HepG2 (cell line): ENCODE data around the gene FBXL13. TPM values are rescaled to one million over a fixed set of nuclear protein-coding genes. Genes with fewer than 3 reads are reported as not detected.

Source experiments
- ATAC-seq: fragments of 200-7000 bp; cut with Tn5 transposase; 3 replicates; pipeline ENCODE4 v1.9.1; 2020; ENCODE audit warnings: mild to moderate bottlenecking, moderate library complexity
- BruUV-seq: library from RNA; stranded (reverse); fragments of 400-500 nt; replicated peaks from 2 replicates; lab custom pipeline; 2021; lab: Mats Ljungman, UMichigan
- CTCF ChIA-PET: fragments of 300-600 bp; formaldehyde crosslinking; extraction: SDS; loops from one replicate; lab custom pipeline; 2021; ENCODE audit warnings: low total read pairs, inconsistent platforms, low intra/inter-chr PET ratio; lab: Yijun Ruan, JAX
- POLR2A ChIA-PET: fragments of 350-600 bp; sonication (Branson Sonifier 250); formaldehyde crosslinking; loops from one replicate; lab custom pipeline; 2020; ENCODE audit warnings: antibody characterized with exemption, inconsistent platforms; lab: Yijun Ruan, JAX
- DNase-seq: peaks from one replicate; pipeline ENCODE4 v3.0.0-alpha.2; 2015; ENCODE audit warnings: low spot score
- FAIRE-seq: peaks from 3 replicates; lab custom pipeline; 2011; peaks lifted over from hg19 to GRCh38; lab: Jason Lieb, UNC
- H2AFZ ChIP-seq: one replicate; pipeline ENCODE4 v1.6.1; 2011; ENCODE audit warnings: low read length, inconsistent platforms
- H3K27ac ChIP-seq: fragments of 300-600 bp; 3 replicates; pipeline ENCODE4 v1.8.0; 2011; ENCODE audit warnings: mixed run types, mild to moderate bottlenecking, mixed read lengths, low read length, inconsistent platforms; ENCODE audit not compliant: insufficient read depth; ENCODE audit errors: extremely low read length
- H3K27me3 ChIP-seq, 2 experiments: fragments of 200-600 bp in 1 of 2; 2 replicates in 1 of 2; 3 replicates in 1 of 2; pipeline versions ENCODE4 v1.6.0 to v1.8.0; 2011; ENCODE audit warnings: low read length in 2 of 2, mild to moderate bottlenecking in 2 of 2, moderate library complexity in 2 of 2, inconsistent platforms in 1 of 2; ENCODE audit not compliant: insufficient read depth in 2 of 2, control insufficient read depth in 1 of 2
- H3K36me3 ChIP-seq, 2 experiments: fragments of 200-600 bp in 1 of 2; replicated peaks in 1 of 2; 2 replicates in 1 of 2; 3 replicates in 1 of 2; pipeline versions ENCODE4 v1.5.1 to v1.8.0; 2011; ENCODE audit warnings: low read length in 2 of 2, inconsistent platforms in 1 of 2; ENCODE audit not compliant: insufficient read depth in 2 of 2, control insufficient read depth in 1 of 2
- H3K4me1 ChIP-seq: 2 replicates; pipeline ENCODE4 v1.5.1; 2012; ENCODE audit warnings: low read length, inconsistent platforms; ENCODE audit not compliant: insufficient read depth
- H3K4me2 ChIP-seq: 2 replicates; pipeline ENCODE4 v1.6.0; 2011; ENCODE audit warnings: low read depth, low read length, inconsistent platforms
- H3K4me3 ChIP-seq, 3 experiments: fragments of 200-600 bp in 1 of 3; sonication (generic), shearing (Covaris generic) in 1 of 3; replicated peaks in 1 of 3; 2 replicates each; pipeline ENCODE4 v1.5.1; 2011 to 2016; ENCODE audit warnings: low read length in 3 of 3, inconsistent platforms in 2 of 3, low read depth in 2 of 3, mild to moderate bottlenecking in 2 of 3, control low read depth in 1 of 3, mixed read lengths in 1 of 3; ENCODE audit not compliant: insufficient read depth in 1 of 3
- H3K79me2 ChIP-seq: one replicate; pipeline ENCODE4 v1.6.1; 2011; ENCODE audit warnings: low read length, inconsistent platforms; ENCODE audit not compliant: insufficient read depth
- H3K9ac ChIP-seq: 2 replicates; pipeline ENCODE4 v1.6.0; 2011; ENCODE audit warnings: mild to moderate bottlenecking, low read depth, low read length, inconsistent platforms; ENCODE audit not compliant: insufficient read depth
- H3K9me3 ChIP-seq: 2 replicates; pipeline ENCODE4 v1.5.1; 2012; ENCODE audit warnings: mild to moderate bottlenecking, low read length
- H4K20me1 ChIP-seq: 2 replicates; pipeline ENCODE4 v1.6.0; 2011; ENCODE audit warnings: inconsistent platforms, mild to moderate bottlenecking, low read length, moderate library complexity; ENCODE audit not compliant: insufficient read depth
- ARID3A ChIP-seq: IDR thresholded peaks from 2 replicates; pipeline ENCODE4 v1.6.1; 2012; ENCODE audit warnings: low read depth, low read length, improper control_type of control experiment
- CREB1 ChIP-seq, 2 experiments: fragments of 450-650 bp in 1 of 2; IDR thresholded peaks; 2 replicates each; pipeline ENCODE4 v1.6.1; 2016 to 2017; ENCODE audit warnings: control low read depth in 1 of 2, mild to moderate bottlenecking in 1 of 2, missing compliant biosample characterization in 1 of 2, missing genetic modification characterization in 1 of 2
- NONO ChIP-seq, 2 experiments: fragments of 450-650 bp in 1 of 2; sonication (generic) in 1 of 2; formaldehyde crosslinking in 1 of 2; IDR thresholded peaks in 1 of 2; conservative IDR thresholded peaks in 1 of 2; 2 replicates each; pipeline versions ENCODE4 v1.6.1 to v1.8.0; 2017 to 2022; ENCODE audit warnings: mild to moderate bottlenecking in 1 of 2, missing genetic modification reagents in 1 of 2, moderate library complexity in 1 of 2
- RBAK ChIP-seq: sonication (generic); formaldehyde crosslinking; IDR thresholded peaks from 2 replicates; pipeline ENCODE4 v1.5.1; 2020; ENCODE audit warnings: mild to moderate bottlenecking, missing genetic modification reagents
- TERF1 ChIP-seq: sonication (generic); formaldehyde crosslinking; IDR thresholded peaks from 2 replicates; pipeline ENCODE4 v1.8.0; 2022; ENCODE audit warnings: mild to moderate bottlenecking, missing genetic modification reagents, moderate library complexity
- ZBTB43 ChIP-seq: sonication (generic); formaldehyde crosslinking; conservative IDR thresholded peaks from 2 replicates; pipeline ENCODE4 v1.4.0; 2020; ENCODE audit warnings: missing genetic modification reagents
- ZFYVE20 ChIP-seq: sonication (generic); formaldehyde crosslinking; IDR thresholded peaks from 2 replicates; pipeline ENCODE4 v1.8.0; 2023; ENCODE audit warnings: low read depth, mild to moderate bottlenecking, moderate library complexity, missing genetic modification reagents, borderline replicate concordance
- ZNF749 ChIP-seq: sonication (generic); formaldehyde crosslinking; IDR thresholded peaks from 2 replicates; pipeline ENCODE4 v1.8.0; 2022; ENCODE audit warnings: mild to moderate bottlenecking, missing genetic modification reagents, moderate library complexity, borderline replicate concordance
- ZNF841 ChIP-seq: sonication (generic); formaldehyde crosslinking; IDR thresholded peaks from 2 replicates; pipeline ENCODE4 v1.8.1; 2023; ENCODE audit warnings: missing genetic modification reagents, borderline replicate concordance
- WGBS: methylation state at CpG from one replicate; pipeline ENCODE4 v1.1.6; 2017; ENCODE audit warnings: low lambda C conversion rate; 5-methylcytosine and 5-hydroxymethylcytosine counted together
- in situ Hi-C: cut with HindIII; loops from 2 replicates; pipeline ENCODE4 v1.10.0; 2017; ENCODE audit warnings: low pct_unique_long_range_greater_than_20kb; ENCODE audit not compliant: extremely low pct_ligation_motif_present
- intact Hi-C: fragments of 100-400 bp; cut with micrococcal nuclease; formaldehyde crosslinking; loops from one replicate; pipeline ENCODE4 v1.10.0; 2022; ENCODE audit not compliant: unreplicated experiment
- polyA plus RNA-seq, 8 experiments: library from polyadenylated mRNA; depleted of rRNA in 3 of 8; stranded (reverse) in 7 of 8; unstranded in 1 of 8; fragments of >200 nt; fragmentation: Illumina TruSeq in 4 of 8; extraction: Trizol in 4 of 8; gene quantifications; 2 replicates each; pipeline versions ENCODE4 v1.2.1 to v1.2.3, GENCODE V29; 2011 to 2016; ENCODE audit warnings: low read depth in 4 of 8, missing spikeins in 1 of 8, mixed read lengths in 1 of 8; ENCODE audit not compliant: insufficient read depth in 1 of 8
- total RNA-seq, 5 experiments: library from RNA; depleted of rRNA; stranded (reverse); fragments of >200 nt; fragmentation: Illumina TruSeq; extraction: Trizol; gene quantifications; 2 replicates each; pipeline ENCODE4 v1.2.3, GENCODE V29; 2016; ENCODE audit warnings: low read depth in 1 of 5

The FBXL13 gene
- total and polyA plus RNA-seq, 2 of the 13 experiments (the other 11 are each of a cell fraction or from before 2014, with no cell fraction given): 0.24 to 0.77 TPM

- TF ChIP-seq TERF1 (CRISPR knock-in tag): no peak
- TF ChIP-seq RBAK (CRISPR knock-in tag): no peak
Measured at GRCh38 chr7:103071000-103071399, 3.6 kb downstream of the FBXL13 start (continued).

- Histone ChIP-seq H3K27ac (no peak overlapping the region), H3K9me3 (no peaks in the 10 kb centered on the region), H2AFZ (no peak overlapping the region), H3K4me2 (no peak overlapping the region), H3K36me3 (no peaks in the 10 kb centered on the region), H3K4me3 (no peak overlapping the region), H3K9ac (no peak overlapping the region), H4K20me1 (no peaks in the 10 kb centered on the region), H3K27me3 (no peaks in the 10 kb centered on the region), H3K79me2 (no peaks in the 10 kb centered on the region), H3K4me1 (peaks cover 2% of the 10 kb centered on the region)
- ChIA-PET POLR2A (no interaction called here), CTCF (no interaction called here)
- no peak for FAIRE-seq
- WGBS: 84% methylated on average over 10 of the region's 23 CpGs
- BruUV-seq: no TSS peak
- no peak for ATAC-seq
- no peak for DNase-seq
- in situ Hi-C loops: loop anchor here (25.0 kb wide), 1 partner anchor 306 kb away; no protein-coding TSS in a partner anchor
- intact Hi-C loops: loop anchor here (10.0 kb wide), 1 partner anchor 324 kb away; the partner anchor contains the start of gene FAM185A
- TF ChIP-seq ARID3A (no peak), CREB1 (IDR thresholded peaks at IDR 0.05) (no peak), CREB1 (CRISPR knock-in tag; IDR thresholded peaks at IDR 0.05) (no peak), ZNF749 (CRISPR knock-in tag) (no peak), NONO (IDR thresholded peaks at IDR 0.05) (no peak), NONO (CRISPR knock-in tag; conservative IDR thresholded peaks at IDR 0.05) (no peak), ZFYVE20 (CRISPR knock-in tag) (no peak), ZNF841 (CRISPR knock-in tag) (no peak), ZBTB43 (CRISPR knock-in tag) (no peak)
Measured at GRCh38 chr7:103068414-103069403, 5.9 kb downstream of the FBXL13 start.
